Effector memory CD8-positive, alpha-beta T cell (primary cell): ENCODE measurements around the gene KIAA0930.
A peak's percentile ranks its signal among the peaks of the same experiment; 100 is the strongest.

Source experiments
- ATAC-seq: fragments of 150-1000 bp; cut with Tn5 transposase; replicated peaks from 2 replicates; pipeline ENCODE4 v1.10.0; 2021; ENCODE audit warnings: mild to moderate bottlenecking, moderate library complexity
- DNase-seq, 3 experiments: peaks; one replicate each; pipeline ENCODE4 v3.0.0; 2021
- H3K27ac Mint-ChIP-seq, 2 donors: one replicate each; pipeline ENCODE4 v1.8.0; 2022; ENCODE audit warnings: mild to moderate bottlenecking in 2 of 2, mixed read lengths in 2 of 2, moderate library complexity in 2 of 2
- H3K27me3 Mint-ChIP-seq, 2 donors: one replicate each; pipeline ENCODE4 v1.8.0; 2022; ENCODE audit warnings: mixed read lengths in 2 of 2
- H3K36me3 Mint-ChIP-seq: one replicate; pipeline ENCODE4 v1.8.0; 2022; ENCODE audit warnings: mild to moderate bottlenecking, moderate library complexity, mixed read lengths; ENCODE audit not compliant: insufficient read depth
- H3K4me1 Mint-ChIP-seq, 2 donors: one replicate each; pipeline ENCODE4 v1.8.0; 2022; ENCODE audit warnings: low read depth in 2 of 2, mixed read lengths in 2 of 2
- H3K4me3 Mint-ChIP-seq, 2 donors: one replicate each; pipeline ENCODE4 v1.8.0; 2022; ENCODE audit warnings: mild to moderate bottlenecking in 2 of 2, mixed read lengths in 2 of 2, moderate library complexity in 2 of 2
- H3K9me3 Mint-ChIP-seq, 2 donors: one replicate each; pipeline ENCODE4 v1.8.0; 2022; ENCODE audit warnings: mixed read lengths in 2 of 2

KIAA0930 gene

DNA sequence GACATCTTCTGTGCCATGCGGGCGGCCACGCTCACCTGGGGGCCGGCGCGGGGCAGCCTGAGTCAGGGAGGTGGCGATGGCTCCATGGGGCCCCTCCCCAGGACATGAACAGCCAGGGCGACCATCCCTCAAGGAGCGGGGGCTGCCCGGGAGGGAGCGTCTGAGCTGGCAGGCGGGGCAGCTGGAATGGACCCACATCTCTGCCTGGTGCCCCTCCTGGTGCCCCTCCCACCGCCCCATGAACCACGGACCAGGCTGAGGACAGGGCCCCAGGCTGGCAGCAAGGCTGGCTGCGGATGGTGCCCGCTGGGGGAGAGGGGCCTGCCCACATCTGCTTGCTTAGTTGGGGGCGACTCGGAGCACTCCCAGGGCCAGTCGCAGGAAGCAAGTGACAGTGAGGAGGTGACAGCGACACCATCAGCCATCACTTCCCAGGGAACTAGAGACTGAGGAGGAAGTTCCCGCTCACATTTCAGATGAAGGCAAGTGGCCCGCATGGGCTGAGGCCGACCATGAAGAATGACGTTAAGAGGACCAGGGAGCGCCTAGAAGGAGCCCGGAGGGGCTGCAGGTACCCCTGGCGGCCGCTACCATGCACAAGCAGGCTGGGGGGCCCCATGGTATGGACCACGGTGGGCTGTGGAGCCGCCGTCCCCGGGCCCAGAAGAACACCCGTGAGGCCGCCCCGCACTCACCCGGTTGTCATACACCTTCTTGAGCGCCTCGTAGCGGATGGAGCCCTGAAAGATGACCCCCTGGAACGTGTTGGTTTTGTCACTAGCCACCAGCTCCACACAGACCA lies 37.3 kb downstream of the KIAA0930 start:
- Mint-ChIP-seq H3K4me1 (peaks cover 0 to 2% of the 10 kb centered on the region in 2 donors), H3K9me3 (no peaks in the 10 kb centered on the region), H3K4me3 (no peak overlapping the region), H3K27ac (peak overlapping the region in 1 of 2 donors; percentile 4), H3K36me3 (peaks cover 18% of the 10 kb centered on the region), H3K27me3 (no peaks in the 10 kb centered on the region)
- no peak for DNase-seq
- ATAC-seq = no peak

DNA sequence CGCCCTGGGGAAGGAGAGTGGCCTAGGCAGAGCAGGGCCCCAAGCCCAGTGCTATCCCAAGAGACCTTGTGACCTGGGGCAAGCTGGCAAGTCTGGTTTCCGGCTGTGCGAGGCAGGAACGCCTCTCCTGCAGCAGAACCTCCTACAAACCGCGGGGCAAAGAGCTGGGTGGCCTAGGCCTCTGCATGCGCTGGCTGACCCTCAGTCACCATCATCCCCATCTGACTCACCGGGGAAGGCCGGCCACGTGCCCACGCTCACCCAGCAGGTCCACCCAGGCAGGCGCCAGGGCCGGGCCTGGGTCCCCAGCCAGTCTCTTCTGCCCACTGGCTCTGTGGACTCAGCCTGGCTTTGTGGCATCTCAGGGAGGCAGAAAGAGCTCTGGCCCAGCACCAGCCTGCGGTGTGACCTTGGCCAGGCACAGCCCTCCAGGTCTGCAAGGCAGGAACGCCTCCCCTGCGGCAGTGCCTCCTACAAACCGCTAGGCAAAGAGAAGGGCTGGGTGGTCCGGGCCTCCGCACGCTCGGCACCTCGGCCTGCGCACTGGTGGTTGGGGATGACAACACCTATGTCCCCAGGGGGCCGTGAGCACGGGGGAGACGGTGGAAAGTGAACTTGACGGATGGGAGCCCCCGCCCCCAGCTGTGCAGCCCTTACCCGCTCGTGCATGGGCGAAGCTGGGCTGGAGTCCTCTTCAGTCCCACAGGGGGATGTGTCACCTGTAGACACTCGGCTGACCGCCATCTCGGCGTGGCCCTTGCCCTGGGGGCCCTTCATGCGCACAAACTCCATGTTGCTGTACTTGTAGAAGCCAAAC lies 38.2 kb downstream of the KIAA0930 start:
- Mint-ChIP-seq H3K4me1 (no peaks in the 10 kb centered on the region), H3K27me3 (no peaks in the 10 kb centered on the region), H3K4me3 (no peak overlapping the region), H3K9me3 (no peaks in the 10 kb centered on the region), H3K36me3 (peaks cover 18% of the 10 kb centered on the region), H3K27ac (no peak overlapping the region)
- DNase-seq (no peak), ATAC-seq (no peak)

DNA sequence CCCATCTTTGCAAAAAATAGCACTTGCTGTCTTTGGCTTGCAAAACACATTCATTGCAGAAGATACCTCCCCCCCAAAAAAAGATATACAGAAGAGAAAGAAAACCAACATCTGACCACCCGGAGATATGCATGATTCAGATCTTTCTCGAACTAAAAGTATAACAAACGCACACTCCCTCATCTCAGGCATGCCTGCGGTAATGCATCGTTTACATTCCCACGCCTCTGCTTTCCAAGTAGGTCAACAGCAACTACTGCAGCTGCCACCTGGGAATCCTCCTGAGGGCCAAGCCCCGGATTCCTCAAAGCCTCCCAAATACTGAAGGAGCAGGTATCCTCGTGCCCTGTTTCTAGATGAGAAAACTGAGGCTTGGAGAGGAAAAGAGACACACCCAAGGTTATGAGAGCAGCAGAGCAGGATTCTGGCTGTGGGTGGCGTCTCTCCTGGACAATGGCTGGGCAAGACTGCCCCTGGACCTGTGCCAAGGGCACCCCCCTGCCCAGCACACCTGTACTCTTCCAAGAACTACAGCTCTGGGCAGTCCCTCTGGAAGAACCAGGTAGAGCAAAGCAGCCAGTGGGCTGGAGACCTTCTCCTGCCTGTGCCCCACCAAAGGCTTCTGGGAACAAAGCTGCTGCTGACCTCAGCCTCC lies 38.9 kb downstream of the KIAA0930 start:
- H3K27me3 Mint-ChIP-seq = no peaks in the 10 kb centered on the region
- no peak overlapping the region for H3K4me3 Mint-ChIP-seq
- DNase-seq (no peak), ATAC-seq (no peak)
- H3K27ac Mint-ChIP-seq = peak overlapping the region in 1 of 2 donors; percentile 21
- no peaks in the 10 kb centered on the region for H3K9me3 Mint-ChIP-seq
- no peaks in the 10 kb centered on the region for H3K4me1 Mint-ChIP-seq
- peaks cover 18% of the 10 kb centered on the region for H3K36me3 Mint-ChIP-seq

DNA sequence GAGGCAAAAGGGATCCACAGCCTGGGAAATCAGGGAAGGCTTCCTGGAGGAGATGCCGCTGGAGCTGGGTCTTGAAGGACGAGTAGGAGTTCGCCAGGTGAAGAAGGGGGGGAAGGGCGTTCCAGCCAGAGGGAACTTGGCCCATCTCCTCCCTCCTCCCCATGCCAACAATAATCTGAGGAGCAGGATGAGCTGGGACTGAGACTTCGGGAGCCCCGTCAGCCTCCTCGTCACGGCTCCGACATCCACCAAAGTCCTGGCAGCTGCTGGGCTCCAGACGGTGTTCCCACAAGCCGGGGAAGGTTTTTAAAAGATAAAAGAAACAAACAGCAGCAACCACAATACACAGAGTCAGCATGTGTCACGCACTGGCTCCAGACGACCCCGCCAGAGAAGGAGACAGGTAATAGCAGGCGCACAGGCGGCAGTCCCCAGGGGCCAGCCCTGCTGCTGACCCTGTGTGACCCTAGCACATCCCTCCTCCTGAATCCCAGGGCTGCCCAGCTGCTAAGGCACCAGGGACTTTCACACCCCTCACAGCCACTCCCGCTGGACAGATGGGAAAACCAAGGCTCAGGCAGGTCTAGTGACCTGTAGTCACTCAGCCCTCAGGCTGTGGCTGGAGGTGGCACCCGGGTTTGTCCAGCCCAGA lies 39.7 kb downstream of the KIAA0930 start:
- H3K9me3 Mint-ChIP-seq = no peaks in the 10 kb centered on the region
- H3K27me3 Mint-ChIP-seq = no peaks in the 10 kb centered on the region
- H3K4me1 Mint-ChIP-seq = no peaks in the 10 kb centered on the region
- H3K4me3 Mint-ChIP-seq = no peak overlapping the region
- DNase-seq (no peak), ATAC-seq (no peak)
- peak overlapping the region; percentile 21 to 71 for H3K27ac Mint-ChIP-seq
- peaks cover 19% of the 10 kb centered on the region for H3K36me3 Mint-ChIP-seq

DNA sequence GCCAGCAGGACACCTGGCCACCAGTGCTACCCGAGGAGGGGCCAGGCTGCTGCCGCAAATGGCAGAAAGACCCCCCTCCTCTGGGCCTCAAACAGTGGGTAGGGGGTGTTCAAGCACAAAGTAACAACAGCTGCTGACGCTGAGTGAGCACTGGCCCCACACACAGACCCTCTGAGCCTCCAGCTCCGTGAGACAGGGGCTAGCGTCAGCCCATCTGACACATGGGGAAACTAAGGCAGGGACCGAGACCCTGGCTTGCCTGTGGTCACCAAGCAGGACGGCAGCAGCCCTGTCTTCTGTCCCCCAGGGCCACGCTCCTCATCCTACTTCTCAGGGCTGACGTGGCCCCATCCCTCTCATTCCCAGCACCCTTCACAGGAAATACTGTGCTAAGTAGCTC lies 40.5 kb downstream of the KIAA0930 start:
- DNase-seq (no peak), ATAC-seq (no peak)
- H3K27me3 Mint-ChIP-seq = no peaks in the 10 kb centered on the region
- peak overlapping the region; percentile 21 to 71 for H3K27ac Mint-ChIP-seq
- no peak overlapping the region for H3K4me3 Mint-ChIP-seq
- H3K36me3 Mint-ChIP-seq = peaks cover 19% of the 10 kb centered on the region
- H3K9me3 Mint-ChIP-seq = no peaks in the 10 kb centered on the region
- no peaks in the 10 kb centered on the region for H3K4me1 Mint-ChIP-seq

DNA sequence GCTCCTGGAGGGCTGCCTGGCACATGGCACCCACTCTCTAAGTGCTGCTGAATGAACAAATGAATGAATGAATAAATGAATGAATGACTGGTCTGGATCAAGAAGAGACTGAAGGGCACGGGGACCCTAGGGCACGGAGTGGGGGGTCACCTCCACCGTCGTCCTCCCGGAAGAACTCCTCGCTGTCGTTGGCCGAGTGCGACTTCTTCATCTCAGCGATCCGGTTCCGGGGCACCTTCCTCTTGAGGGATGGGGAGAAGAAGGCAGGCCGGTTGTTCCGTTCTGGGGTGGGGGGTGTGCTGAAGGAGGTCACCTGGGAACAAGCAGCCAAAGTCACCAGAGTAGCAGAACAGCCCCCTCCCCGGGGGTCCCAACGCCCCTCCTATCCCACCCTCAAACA lies 41.0 kb downstream of the KIAA0930 start:
- ATAC-seq = no peak
- no peaks in the 10 kb centered on the region for H3K27me3 Mint-ChIP-seq
- H3K27ac Mint-ChIP-seq = peak overlapping the region in 1 of 2 donors; percentile 32
- no peaks in the 10 kb centered on the region for H3K4me1 Mint-ChIP-seq
- no peak overlapping the region for H3K4me3 Mint-ChIP-seq
- DNase-seq = no peak
- peaks cover 19% of the 10 kb centered on the region for H3K36me3 Mint-ChIP-seq
- H3K9me3 Mint-ChIP-seq = no peaks in the 10 kb centered on the region

DNA sequence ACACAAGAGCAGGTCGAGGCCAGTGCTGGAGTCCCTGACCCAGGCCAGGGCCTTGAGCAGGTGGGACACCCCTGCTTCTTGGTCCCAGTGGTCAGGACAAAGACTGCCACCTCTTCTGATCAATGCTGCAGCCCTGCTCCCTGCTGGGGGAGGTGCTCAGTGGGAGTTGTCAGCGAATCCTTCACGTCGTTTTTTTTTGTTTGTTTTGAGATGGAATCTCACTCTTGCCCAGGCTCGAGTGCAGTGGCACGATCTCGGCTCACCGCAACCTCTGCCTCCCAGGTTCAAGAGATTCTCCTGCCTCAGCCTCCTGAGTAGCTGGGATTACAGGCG lies 42.3 kb downstream of the KIAA0930 start:
- Mint-ChIP-seq H3K27ac (peak overlapping the region in 1 of 2 donors; percentile 54), H3K9me3 (no peaks in the 10 kb centered on the region), H3K27me3 (no peaks in the 10 kb centered on the region), H3K36me3 (peaks cover 16% of the 10 kb centered on the region), H3K4me3 (no peak overlapping the region), H3K4me1 (no peaks in the 10 kb centered on the region)
- ATAC-seq = no peak
- no peak for DNase-seq

DNA sequence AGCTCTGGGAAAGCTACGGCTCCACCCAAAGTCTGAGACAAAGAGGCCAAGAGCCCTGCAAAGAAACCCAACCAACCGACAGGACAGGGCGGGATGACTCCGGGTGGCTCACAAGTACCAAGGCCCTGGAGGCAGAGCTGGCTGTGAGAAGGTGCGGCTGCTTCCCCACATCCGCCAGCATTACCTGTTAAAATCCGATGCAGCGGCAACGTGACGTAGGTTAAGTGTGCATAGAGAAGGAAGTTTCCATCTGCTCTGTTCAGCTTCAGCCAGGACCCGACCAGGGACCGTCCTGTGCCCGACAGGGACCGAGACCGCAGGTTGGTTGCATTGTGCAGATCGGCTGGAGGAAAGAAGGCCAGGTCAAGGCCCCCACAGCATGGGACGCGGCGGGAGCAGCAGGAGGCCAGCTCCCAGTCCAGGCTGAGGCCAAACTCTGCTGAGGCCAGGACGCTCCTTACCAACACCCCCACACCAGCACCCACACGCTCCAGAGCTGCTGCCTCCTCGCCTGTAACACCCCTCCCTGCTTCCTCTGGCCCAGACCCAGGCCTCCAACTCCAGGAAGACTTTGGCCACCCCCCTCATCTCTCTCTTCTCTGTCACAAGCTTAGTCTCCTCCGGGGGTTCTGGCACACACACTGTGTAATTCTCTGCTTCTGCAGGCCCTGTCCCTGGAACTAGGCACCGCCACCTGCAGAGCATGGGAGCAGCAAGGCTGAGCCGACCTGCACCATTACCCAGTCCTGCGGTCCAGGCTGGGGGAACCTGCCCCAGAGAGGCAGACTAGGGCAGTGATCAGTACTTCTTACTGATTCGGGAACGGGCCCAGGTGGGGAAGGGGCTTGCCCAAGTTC lies 42.9 kb downstream of the KIAA0930 start:
- Mint-ChIP-seq H3K4me3 (no peak overlapping the region), H3K27ac (peak overlapping the region in 1 of 2 donors; percentile 54), H3K4me1 (no peaks in the 10 kb centered on the region), H3K27me3 (no peaks in the 10 kb centered on the region), H3K36me3 (peaks cover 16% of the 10 kb centered on the region), H3K9me3 (no peaks in the 10 kb centered on the region)
- DNase-seq (no peak), ATAC-seq (no peak)

DNA sequence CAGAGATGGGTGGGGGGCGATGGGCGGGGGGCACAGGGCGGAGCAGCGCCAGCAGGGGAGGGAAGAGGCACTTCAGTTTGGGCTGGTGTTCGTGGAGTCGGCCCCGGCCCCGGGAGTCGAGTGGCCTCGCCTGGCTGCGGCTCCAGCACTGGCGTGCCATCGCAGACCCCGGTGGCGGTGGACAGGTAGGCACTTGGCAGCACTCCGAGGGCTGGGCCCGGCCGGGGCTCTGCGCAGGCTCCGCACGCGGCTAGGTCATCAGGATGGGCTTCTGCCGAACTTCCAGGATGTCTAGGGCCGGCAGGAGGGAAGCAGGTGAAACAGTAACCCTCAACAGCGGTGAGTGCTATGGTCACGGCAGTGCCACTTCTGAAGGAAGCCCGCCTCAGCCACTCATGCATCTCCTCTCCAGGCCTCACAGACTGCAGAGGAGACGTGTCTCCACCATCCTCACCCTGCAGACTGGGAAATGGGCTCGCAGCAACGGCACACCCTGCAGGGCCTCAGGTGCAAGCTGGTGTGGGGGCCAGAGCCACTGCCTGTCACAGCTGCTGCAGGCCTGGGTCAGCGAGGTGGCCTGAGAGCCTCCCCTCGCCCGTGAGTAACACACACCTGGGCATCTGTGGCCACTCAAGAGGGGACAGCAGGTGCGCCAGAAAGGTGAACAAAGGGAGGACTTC lies 43.6 kb downstream of the KIAA0930 start:
- no peak for ATAC-seq
- no peak overlapping the region for H3K4me3 Mint-ChIP-seq
- DNase-seq = no peak

DNA sequence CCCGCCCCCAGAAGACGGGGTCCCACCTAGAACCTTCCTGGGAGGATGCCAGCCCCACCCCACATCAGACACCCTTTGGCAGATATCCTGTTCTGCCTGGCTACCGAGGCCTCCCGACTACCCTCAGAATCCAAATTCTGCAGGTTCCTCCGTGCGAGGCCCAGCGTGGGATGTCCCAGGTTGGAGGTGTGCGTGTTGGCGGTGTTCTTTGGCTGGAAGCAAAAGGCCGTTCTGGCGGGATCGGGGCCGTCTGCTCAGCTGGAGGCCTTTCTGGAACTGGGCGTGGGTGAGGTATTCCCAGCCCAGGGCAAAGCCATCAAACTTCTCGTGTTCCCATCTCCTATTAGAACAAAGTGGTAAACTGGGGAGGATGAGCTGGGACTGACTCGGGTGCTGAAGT lies 44.4 kb downstream of the KIAA0930 start:
- Mint-ChIP-seq H3K9me3 (no peaks in the 10 kb centered on the region), H3K4me3 (no peak overlapping the region), H3K36me3 (peaks cover 16% of the 10 kb centered on the region), H3K4me1 (no peaks in the 10 kb centered on the region), H3K27ac (no peak overlapping the region), H3K27me3 (no peaks in the 10 kb centered on the region)
- DNase-seq (no peak), ATAC-seq (no peak)

More for the DNA sequence above, 43.6 kb downstream of the KIAA0930 start:
- Mint-ChIP-seq H3K27ac (no peak overlapping the region), H3K4me1 (no peaks in the 10 kb centered on the region), H3K9me3 (no peaks in the 10 kb centered on the region), H3K27me3 (no peaks in the 10 kb centered on the region), H3K36me3 (peaks cover 16% of the 10 kb centered on the region)

DNA sequence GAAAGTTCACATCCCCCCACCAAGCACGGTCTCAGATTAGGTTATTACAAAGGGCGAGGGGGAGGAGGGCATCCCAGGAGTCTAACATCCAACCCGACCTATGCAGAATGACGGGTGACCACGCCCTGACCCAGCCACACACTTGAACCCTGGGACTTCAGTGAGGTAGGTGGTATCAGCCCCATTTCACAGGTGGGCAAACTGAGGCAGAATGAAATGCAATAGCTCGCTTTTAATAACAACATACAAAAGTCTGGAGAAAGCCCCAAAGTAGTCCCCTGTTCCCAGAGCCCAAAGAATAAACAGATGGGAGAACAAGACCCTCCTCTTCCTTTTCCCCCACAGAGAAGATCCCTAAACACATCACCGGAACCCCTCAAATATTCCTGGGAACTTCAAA lies 45.1 kb downstream of the KIAA0930 start:
- Mint-ChIP-seq H3K36me3 (peaks cover 16% of the 10 kb centered on the region), H3K4me1 (no peaks in the 10 kb centered on the region), H3K9me3 (no peaks in the 10 kb centered on the region), H3K27me3 (no peaks in the 10 kb centered on the region), H3K27ac (no peak overlapping the region), H3K4me3 (no peak overlapping the region)
- ATAC-seq (no peak), DNase-seq (no peak)

DNA sequence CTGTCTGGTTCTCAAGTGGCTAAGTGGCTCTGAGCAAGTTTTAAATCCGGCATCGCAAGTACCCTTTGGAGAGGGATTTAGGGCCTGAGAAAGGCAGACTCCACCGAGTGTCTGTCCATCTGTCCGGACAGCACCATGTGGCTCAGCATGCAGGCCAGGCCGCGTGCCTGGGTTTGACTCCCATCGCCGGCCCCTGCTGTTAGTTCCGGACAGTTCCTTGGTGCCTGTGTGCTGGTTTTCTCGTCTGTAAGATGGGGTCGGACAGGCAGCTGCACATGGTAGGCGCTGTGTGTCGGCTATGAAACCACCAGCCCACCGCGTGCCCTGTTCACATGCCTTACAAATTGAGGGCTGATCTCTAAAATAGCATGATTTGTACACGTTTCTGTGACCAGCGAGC lies 46.0 kb downstream of the KIAA0930 start:
- no peaks in the 10 kb centered on the region for H3K4me1 Mint-ChIP-seq
- ATAC-seq (no peak), DNase-seq (no peak)
- no peak overlapping the region for H3K27ac Mint-ChIP-seq
- H3K36me3 Mint-ChIP-seq = peaks cover 11% of the 10 kb centered on the region
- H3K27me3 Mint-ChIP-seq = no peaks in the 10 kb centered on the region
- no peaks in the 10 kb centered on the region for H3K9me3 Mint-ChIP-seq
- no peak overlapping the region for H3K4me3 Mint-ChIP-seq
